ENCODE data around the gene LMO1.

Gene LMO1

DNA sequence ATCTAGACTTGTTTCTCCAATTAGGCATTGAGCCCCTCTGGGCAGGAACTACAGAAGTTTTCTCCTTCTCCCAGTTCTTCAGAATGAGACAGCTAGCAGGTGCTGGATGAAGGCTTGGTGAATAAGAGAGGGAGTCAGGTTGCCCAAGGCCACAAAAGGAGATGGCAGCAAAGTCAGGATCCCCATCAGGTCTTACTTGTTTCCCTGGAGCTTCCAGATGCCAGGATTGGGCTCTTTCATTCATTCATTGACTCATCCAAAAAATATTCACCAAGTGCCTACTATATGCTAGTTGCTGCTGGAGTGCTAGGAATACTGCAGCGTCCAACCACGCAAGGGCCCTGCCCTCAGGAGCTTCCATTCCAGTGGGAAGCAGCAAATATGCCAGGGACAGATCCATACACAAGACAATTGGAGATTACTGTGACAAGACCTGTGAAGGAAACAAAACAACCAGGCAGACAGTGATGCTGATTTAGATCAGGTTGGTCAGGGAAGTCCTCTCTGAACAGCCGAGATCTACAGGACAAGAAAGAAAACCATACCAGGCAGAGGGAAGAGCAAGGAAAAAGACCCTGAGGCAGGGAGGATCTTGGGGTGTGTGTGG, 24.6 kb upstream of the LMO1 start:
- TF ChIP-seq, protein P1, sequence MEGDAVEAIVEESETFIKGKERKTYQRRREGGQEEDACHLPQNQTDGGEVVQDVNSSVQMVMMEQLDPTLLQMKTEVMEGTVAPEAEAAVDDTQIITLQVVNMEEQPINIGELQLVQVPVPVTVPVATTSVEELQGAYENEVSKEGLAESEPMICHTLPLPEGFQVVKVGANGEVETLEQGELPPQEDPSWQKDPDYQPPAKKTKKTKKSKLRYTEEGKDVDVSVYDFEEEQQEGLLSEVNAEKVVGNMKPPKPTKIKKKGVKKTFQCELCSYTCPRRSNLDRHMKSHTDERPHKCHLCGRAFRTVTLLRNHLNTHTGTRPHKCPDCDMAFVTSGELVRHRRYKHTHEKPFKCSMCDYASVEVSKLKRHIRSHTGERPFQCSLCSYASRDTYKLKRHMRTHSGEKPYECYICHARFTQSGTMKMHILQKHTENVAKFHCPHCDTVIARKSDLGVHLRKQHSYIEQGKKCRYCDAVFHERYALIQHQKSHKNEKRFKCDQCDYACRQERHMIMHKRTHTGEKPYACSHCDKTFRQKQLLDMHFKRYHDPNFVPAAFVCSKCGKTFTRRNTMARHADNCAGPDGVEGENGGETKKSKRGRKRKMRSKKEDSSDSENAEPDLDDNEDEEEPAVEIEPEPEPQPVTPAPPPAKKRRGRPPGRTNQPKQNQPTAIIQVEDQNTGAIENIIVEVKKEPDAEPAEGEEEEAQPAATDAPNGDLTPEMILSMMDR (conservative IDR thresholded peaks at IDR 0.05; ENCODE audit: low read depth, low read length), result no peak
- no peak overlapping the region for H3K4me3 ChIP-seq (ENCODE audit: low read length)
- DNase-seq (ENCODE audit: low read depth), result no peak

DNA sequence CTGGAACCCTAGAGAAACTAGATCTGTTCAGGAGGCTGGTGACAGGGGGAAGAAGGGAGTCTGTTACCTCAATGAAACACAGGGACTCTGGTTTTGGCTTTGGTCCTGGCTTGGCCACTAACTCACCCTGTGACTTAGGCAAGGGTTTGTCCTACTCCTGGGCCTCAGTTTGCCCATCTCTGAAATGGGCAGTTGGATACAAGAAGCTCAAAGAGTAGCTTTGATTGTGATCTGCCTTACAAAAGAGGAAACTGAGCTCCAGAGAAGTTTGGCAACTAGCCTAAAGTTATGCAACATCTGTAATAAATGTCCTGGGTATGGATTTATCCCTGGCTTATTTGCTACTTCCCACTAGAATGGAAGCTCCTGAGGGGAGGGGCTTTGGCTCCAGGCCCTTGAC, 24.0 kb upstream of the LMO1 start:
- TF ChIP-seq, protein P1 (conservative IDR thresholded peaks at IDR 0.05; ENCODE audit: low read depth, low read length), result no peak
- DNase-seq (ENCODE audit: low read depth), result no peak
- no peak overlapping the region for H3K4me3 ChIP-seq (ENCODE audit: low read length)

DNA sequence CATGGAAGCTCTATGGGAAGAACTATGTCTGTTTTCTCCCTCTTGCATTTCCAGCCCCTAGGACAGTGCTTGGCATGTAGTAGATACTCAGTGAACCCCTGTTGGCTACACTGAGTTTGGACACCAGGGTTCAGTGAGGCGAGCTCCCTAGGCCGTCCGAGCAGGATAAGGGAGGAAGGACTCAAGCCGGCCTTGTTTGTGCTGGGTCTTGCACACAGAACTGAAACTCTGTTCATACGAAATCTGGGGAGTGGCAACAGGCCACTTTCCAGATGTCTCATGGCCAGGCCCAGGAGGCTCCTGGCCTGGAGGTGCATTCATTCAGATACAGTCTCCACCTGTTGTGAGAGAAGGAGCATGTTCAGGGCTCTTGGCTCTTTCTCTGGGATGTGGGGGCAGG, 23.6 kb upstream of the LMO1 start:
- no peak for DNase-seq (ENCODE audit: low read depth)
- TF ChIP-seq, protein P1 (conservative IDR thresholded peaks at IDR 0.05; ENCODE audit: low read depth, low read length), result no peak
- H3K4me3 ChIP-seq (ENCODE audit: low read length), result no peak overlapping the region

DNA sequence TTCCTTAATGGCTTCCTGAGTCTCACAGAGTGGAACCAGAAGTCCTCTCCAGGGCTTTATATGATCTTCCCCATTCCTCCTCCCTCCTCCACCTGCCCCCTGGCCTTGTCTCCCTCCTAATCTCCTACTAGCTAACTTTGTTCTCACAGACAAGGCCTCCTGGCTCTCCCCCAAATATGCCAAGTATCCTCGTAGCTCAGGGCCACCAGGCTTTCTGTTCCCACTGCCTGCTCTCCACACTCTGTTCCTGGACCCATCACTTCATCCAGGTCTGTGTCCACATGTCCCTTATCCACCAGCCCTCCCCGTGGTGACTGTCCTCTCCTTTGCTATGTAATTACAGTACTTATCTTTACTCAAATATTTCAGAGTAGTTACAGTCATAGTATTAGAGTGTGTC, 23.2 kb upstream of the LMO1 start:
- H3K4me3 ChIP-seq (ENCODE audit: low read length), result no peak overlapping the region
- no peak for DNase-seq (ENCODE audit: low read depth)
- TF ChIP-seq, protein P1 (conservative IDR thresholded peaks at IDR 0.05; ENCODE audit: low read depth, low read length), result no peak

DNA sequence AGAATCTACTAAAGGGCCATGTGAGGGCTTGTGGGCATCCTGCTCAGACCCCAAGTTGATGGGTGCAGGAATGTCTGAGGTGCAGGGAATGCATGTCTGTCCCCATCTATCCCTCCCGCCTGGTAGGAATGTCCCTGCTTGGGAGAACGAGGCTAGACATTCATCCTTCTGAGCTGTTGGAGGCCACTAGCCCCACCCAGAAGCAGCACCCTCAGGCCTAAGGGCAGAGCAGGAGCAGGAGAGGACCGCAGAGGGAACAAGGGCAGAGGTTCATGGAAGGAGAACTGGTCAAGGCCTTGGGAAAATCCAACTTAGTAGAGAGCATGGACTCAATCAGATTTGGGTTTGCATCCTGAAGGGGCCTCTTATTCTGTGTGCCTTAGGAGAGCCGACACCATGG, 22.1 kb upstream of the LMO1 start:
- DNase-seq (ENCODE audit: low read depth), result no peak
- TF ChIP-seq, protein P1 (conservative IDR thresholded peaks at IDR 0.05; ENCODE audit: low read depth, low read length), result no peak
- no peak overlapping the region for H3K4me3 ChIP-seq (ENCODE audit: low read length)

DNA sequence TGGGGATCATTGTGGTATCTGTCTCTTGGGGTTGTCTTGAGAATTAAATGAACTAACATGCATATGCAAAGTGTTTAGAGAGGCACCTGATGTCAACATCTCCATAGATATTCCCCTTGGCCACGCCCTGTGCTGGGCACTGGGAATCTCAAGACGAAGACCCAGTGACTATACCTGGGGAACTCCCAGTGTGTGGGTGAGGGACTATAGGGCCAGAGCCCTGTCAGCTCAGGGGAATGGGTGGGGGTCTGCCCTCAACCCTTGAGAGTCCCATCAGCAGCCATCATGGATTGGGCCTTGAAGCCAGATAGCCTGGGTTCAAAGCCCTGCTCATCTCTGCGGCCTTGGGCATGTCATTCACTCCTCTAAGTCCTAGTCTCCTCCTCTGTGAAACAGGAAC, 21.6 kb upstream of the LMO1 start:
- TF ChIP-seq, protein P1 (conservative IDR thresholded peaks at IDR 0.05; ENCODE audit: low read depth, low read length), result no peak
- no peak for DNase-seq (ENCODE audit: low read depth)
- no peak overlapping the region for H3K4me3 ChIP-seq (ENCODE audit: low read length)

DNA sequence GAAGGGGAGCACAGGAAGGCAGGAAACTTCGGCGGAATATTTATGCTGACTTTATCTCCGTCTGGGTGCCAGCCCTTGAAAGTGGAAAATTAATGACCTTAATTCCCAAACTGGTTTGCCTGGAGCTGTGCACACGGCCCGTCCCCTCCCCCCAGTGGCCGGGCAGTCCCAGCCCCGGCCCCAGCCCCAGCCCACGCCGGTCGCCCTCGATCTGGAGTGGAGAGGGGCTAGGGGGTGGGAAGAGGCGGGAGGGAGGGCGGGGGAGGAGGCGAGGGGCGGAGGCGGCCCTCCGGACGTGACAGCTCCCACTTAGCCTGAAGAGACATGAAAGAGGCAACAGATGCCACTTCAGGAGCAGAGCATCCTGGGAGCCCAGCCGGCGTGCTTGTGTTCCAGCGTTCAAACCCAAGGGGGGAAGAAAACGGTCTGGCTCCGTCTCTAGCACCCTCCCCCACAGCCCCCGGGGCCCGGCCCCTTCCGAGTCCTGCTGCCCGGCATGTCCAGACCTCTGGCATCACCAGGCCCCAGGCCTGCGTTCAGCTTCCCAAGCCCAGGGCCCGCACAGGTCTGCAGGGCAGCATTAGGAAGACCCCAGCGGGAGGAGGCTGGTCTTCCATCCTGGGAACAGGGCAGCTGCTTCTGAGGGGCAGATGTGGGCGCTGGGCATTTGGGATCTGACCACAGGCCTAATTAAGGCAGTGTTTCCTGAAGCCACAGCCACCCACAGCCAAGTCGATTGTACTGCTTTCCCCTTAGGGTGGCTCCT, 20.0 kb upstream of the LMO1 start:
- no peak for DNase-seq (ENCODE audit: low read depth)
- peak overlapping the region; percentile 28 for H3K4me3 ChIP-seq (ENCODE audit: low read length)
- TF ChIP-seq, protein P1 (conservative IDR thresholded peaks at IDR 0.05; ENCODE audit: low read depth, low read length), result no peak
